Activated naive CD4-positive, alpha-beta T cell (primary cell): Measurements from ENCODE around the gene SSC5D.

Experiments used
- DNase-seq, 4 experiments: peaks; one replicate each; lab custom pipeline; 2025; lab: John Stamatoyannopoulos, UW

SSC5D gene

DNA sequence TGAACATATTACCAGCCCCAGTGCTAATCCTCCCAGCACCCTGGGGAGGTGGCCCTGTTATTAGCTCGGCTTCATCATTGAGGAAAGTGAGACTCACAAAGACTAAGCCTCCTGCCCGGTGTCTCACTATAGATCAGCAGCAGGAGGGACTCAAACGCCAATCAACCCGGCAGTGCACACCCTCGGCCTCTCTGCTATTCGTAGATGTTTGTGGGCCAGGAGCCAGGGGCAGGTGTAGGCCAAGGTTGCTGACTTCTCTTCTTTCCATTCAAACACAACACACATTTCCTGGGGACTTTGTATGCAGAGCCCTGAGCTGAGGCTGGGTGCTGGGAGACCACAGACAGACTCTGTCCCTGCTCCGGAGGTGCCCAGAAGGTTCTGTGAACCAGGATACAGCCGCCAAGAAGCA, 66.5 kb downstream of the SSC5D start:
- no peak for DNase-seq

DNA sequence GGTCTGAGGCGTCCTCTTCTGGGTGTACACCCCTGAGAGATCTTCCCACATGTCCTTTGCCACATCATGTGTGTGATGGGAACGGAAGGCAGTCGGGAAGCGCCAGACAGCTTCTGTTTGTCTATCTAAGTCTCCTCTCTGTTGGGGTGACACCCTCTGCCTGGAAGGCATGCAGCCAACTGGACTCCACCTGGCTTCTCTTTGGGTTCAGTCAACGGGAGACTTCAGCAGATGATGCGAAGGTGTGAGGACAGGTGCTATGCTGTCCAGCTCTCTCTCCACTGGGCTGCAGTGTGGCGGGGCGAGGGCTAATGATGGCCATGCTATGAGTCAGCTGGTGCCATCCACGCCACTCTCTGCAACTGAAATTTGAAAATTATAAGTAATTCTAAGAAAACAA, 71.4 kb downstream of the SSC5D start:
- DNase-seq: no peak

DNA sequence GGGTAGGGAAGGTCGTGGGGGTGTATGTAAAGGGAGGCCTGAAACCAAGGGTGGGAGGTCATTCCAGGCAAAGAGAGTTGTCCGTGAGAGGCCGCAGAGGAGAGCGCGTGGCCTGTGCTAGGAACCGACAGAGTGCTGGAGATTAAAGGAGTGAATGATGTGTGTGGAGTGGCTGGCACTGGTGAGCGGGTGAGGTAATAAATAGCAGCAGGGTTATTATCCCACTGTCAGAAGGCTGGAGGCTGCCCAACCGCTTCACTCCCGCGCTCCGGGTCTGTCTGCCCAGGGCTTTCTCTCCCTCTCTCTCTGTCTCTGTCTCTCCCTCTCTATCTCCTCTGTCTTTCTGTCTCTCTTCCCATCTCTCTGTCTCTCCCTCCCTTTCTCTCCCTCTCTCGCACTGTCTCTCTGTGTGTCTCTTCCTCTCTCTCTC, 75.0 kb downstream of the SSC5D start:
- no peak for DNase-seq

DNA sequence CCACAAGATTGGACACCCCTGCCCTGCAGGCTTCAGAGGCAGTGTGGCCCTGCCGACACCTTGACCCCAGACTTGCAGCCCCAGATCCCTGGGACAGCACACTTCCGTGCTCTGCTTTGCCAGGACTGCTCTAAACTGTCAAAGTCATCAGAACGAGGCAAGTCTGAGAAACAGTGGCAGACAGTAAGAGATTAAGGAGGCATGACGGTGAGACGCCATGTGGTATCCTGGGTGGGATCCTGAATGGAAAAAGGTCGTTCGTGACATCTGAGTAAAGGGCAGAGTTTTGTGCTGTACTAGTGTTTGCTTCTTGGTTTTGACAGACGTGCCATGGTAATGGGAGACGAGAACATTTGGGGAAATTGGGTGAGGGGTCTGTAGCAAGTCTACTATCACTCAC, 78.6 kb downstream of the SSC5D start:
- no peak for DNase-seq

DNA sequence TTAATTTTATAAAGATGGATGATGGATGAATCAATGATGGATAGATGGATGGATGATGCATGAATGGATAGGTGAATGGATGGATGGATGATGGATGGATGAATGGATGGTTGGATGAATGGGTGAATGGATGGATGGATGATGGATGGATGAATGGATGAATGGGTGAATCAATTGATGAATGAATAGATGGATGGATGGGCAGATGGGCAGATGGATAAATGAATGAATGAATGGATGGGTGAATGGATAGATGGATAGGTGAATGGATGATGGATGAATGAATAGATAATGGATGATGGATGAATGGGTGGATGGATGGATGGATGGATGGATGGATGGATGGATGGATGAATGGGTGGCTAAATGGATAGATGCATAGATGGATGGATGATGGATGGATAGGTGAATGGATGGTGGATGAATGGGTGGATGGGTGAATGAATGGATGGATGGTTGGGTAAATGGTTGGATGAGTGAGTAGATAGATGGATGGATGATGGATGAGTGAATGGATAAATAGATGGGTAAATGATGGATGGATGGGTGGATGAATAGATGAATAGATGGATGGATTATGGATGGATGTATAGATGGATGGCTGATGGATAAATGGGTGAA, 79.6 kb downstream of the SSC5D start:
- no peak for DNase-seq
